GM23338 (cell line): ENCODE measurements around the gene LGALS3.

Experiments
- CREB1 ChIP-seq: fragments of 250-450 bp; sonication (Bioruptor Pico); IDR thresholded peaks from 2 replicates; pipeline ENCODE4 v1.5.0; 2020; ENCODE audit warnings: low read depth, mild to moderate bottlenecking, moderate library complexity
- CTCF ChIP-seq, 2 experiments: fragments of 200-600 bp in 1 of 2; sonication (generic) in 1 of 2; conservative IDR thresholded peaks; 2 replicates each; pipeline versions ENCODE4 v1.5.1 to v1.6.1; 2016 to 2017; ENCODE audit warnings: antibody characterized with exemption in 2 of 2, low read depth in 2 of 2, mild to moderate bottlenecking in 2 of 2, moderate library complexity in 1 of 2
- ETS1 ChIP-seq: IDR thresholded peaks from 2 replicates; pipeline ENCODE4 v1.6.1; 2016; ENCODE audit warnings: antibody characterized with exemption
- EZH2 ChIP-seq: fragments of 200-600 bp; sonication (generic); IDR thresholded peaks from one replicate; pipeline ENCODE4 v1.8.0; 2017; ENCODE audit warnings: antibody characterized with exemption, mild to moderate bottlenecking, low read depth; ENCODE audit not compliant: unreplicated experiment
- EZH2phosphoT487 ChIP-seq: fragments of 200-600 bp; sonication (generic); IDR thresholded peaks from one replicate; pipeline ENCODE4 v1.8.1; 2018; ENCODE audit warnings: antibody characterized with exemption; ENCODE audit not compliant: unreplicated experiment
- JUNB ChIP-seq: IDR thresholded peaks from one replicate; pipeline ENCODE4 v1.6.1; 2016; ENCODE audit warnings: antibody characterized with exemption; ENCODE audit not compliant: unreplicated experiment
- NANOG ChIP-seq: IDR thresholded peaks from 2 replicates; pipeline ENCODE4 v1.6.1; 2016; ENCODE audit warnings: antibody characterized with exemption, borderline replicate concordance
- POLR2AphosphoS5 ChIP-seq: IDR thresholded peaks from 2 replicates; pipeline ENCODE4 v1.6.1; 2016; ENCODE audit warnings: antibody characterized with exemption, low read depth
- REST ChIP-seq: IDR thresholded peaks from one replicate; pipeline ENCODE4 v1.6.1; 2018; ENCODE audit warnings: antibody characterized with exemption; ENCODE audit not compliant: unreplicated experiment
- STAT1 ChIP-seq: IDR thresholded peaks from one replicate; pipeline ENCODE4 v1.6.1; 2016; ENCODE audit warnings: antibody characterized with exemption; ENCODE audit not compliant: unreplicated experiment
- ZNF114 ChIP-seq: fragments of 250-450 bp; sonication (Bioruptor Pico); IDR thresholded peaks from 2 replicates; pipeline ENCODE4 v1.5.0; 2020; ENCODE audit warnings: mild to moderate bottlenecking, moderate library complexity
- ZNF331 ChIP-seq: fragments of 250-450 bp; sonication (Bioruptor Pico); IDR thresholded peaks from 2 replicates; pipeline ENCODE4 v1.5.0; 2020; ENCODE audit warnings: low read depth, mild to moderate bottlenecking, moderate library complexity

- TF ChIP-seq CTCF (conservative IDR thresholded peaks at IDR 0.05; ENCODE audit: low read depth in 2 of 2) (no peak), EZH2 (no peak), STAT1 (no peak), EZH2phosphoT487 (no peak), JUNB (no peak), POLR2AphosphoS5 (no peak), ETS1 (no peak), REST (no peak), ZNF114 (CRISPR knock-in tag) (no peak), NANOG (no peak), CREB1 (CRISPR knock-in tag) (no peak), ZNF331 (CRISPR knock-in tag) (no peak)
Measured at GRCh38 chr14:55097881-55098560, 31.0 kb upstream of the LGALS3 start.
